Melanocyte of skin (primary cell): Measurements from ENCODE around the gene BPIFB6. TPM values are rescaled to one million over a fixed set of nuclear protein-coding genes. Genes with fewer than 3 reads are reported as not detected.

ENCODE experiments used
- total RNA-seq, 2 donors: library from RNA; depleted of rRNA; stranded (reverse); fragments of >200 nt; gene quantifications; 2 replicates each; pipeline ENCODE4 v1.2.3, GENCODE V29; 2012

The BPIFB6 gene
- not detected for total RNA-seq

GRCh38 chr20:33031531-33031930, at the start of gene BPIFB6:
BPIFB6 (plus strand) TSS chr20:33031648; CDS start chr20:33031648, 0 bp downstream.

GRCh38 chr20:33004141-33004751, 27.2 kb upstream of the BPIFB6 start, which contains the start of gene SUN5:
SUN5 (minus strand) TSS chr20:33004433; CDS start chr20:33004340, 93 bp downstream.

GRCh38 chr20:33007376-33008335, 23.8 kb upstream of the BPIFB6 start, which contains the start of gene BPIFB2:
BPIFB2 (plus strand) TSS chr20:33007704; CDS start chr20:33008575, 871 bp downstream.

GRCh38 chr20:33053291-33054106, 22.1 kb downstream of the BPIFB6 start, which contains the start of gene BPIFB3:
BPIFB3 (plus strand) TSS chr20:33053903; CDS start chr20:33055436, 1,533 bp downstream.

GRCh38 chr20:33079259-33079658, 47.8 kb downstream of the BPIFB6 start, which contains the start of gene BPIFB4:
BPIFB4 (plus strand) TSS chr20:33079643; CDS start chr20:33081527, 1,884 bp downstream.

Other genes with a start within 250 kb of the BPIFB6 start
- 100 to 1,000 TPM in 1 of 2 donors, 10 to 100 TPM in 1; 82.6 to 123 TPM for gene MAPRE1, start 211.7 kb upstream of the BPIFB6 start, total RNA-seq
- under 1 TPM in 1 of 2 donors, not detected in 1; under 0.01 TPM for gene EFCAB8, start 172.7 kb upstream of the BPIFB6 start, total RNA-seq
- gene SUN5, start 27.2 kb upstream of the BPIFB6 start, total RNA-seq = not detected
- not detected for gene BPIFB2, start 23.9 kb upstream of the BPIFB6 start, total RNA-seq
- not detected for gene BPIFB3, start 22.3 kb downstream of the BPIFB6 start, total RNA-seq
- gene BPIFB4, start 48.0 kb downstream of the BPIFB6 start, total RNA-seq = not detected
- not detected for gene BPIFA2, start 136.5 kb downstream of the BPIFB6 start, total RNA-seq
- gene BPIFA3, start 185.7 kb downstream of the BPIFB6 start, total RNA-seq = not detected
- gene BPIFA1, start 204.3 kb downstream of the BPIFB6 start, total RNA-seq = not detected